Measurements from ENCODE around the gene FZD4. TPM values are rescaled to one million over a fixed set of nuclear protein-coding genes. Genes with fewer than 3 reads are reported as not detected.
A peak's percentile ranks its signal among the peaks of the same experiment; 100 is the strongest.

Gene FZD4
- total RNA-seq, 1 donor from 2014 or later, result 6.6 TPM

GRCh38 chr11:86914865-86915519 is 40.2 kb downstream of the FZD4 start:
- Mint-ChIP-seq H3K27me3 (ENCODE audit: low read depth) (no peaks in the 10 kb centered on the region), H3K36me3 (ENCODE audit: low read depth) (peaks cover 12% of the 10 kb centered on the region), H3K9me3 (ENCODE audit: low read depth) (peaks cover 16% of the 10 kb centered on the region), H3K27ac (ENCODE audit: unreplicated experiment) (peak overlapping the region; percentile 77), H3K4me3 (ENCODE audit: unreplicated experiment) (no peak overlapping the region), H3K4me1 (ENCODE audit: low read depth) (peaks cover 77% of the 10 kb centered on the region)
- no peak for TF ChIP-seq CTCF (IDR thresholded peaks at IDR 0.05)
- no peak for DNase-seq (ENCODE audit: low spot score)

- H3K9me3 Mint-ChIP-seq (ENCODE audit: low read depth), result peaks cover 16% of the 10 kb centered on the region
- no peak for TF ChIP-seq CTCF (IDR thresholded peaks at IDR 0.05)
- H3K27ac Mint-ChIP-seq (ENCODE audit: unreplicated experiment), result no peak overlapping the region
- DNase-seq (ENCODE audit: low spot score), result no peak
- peaks cover 12% of the 10 kb centered on the region for H3K36me3 Mint-ChIP-seq (ENCODE audit: low read depth)
- peaks cover 50% of the 10 kb centered on the region for H3K4me1 Mint-ChIP-seq (ENCODE audit: low read depth)
- H3K4me3 Mint-ChIP-seq (ENCODE audit: unreplicated experiment), result no peak overlapping the region
- no peaks in the 10 kb centered on the region for H3K27me3 Mint-ChIP-seq (ENCODE audit: low read depth)
These were observed 43.0 kb downstream of the FZD4 start for GRCh38 chr11:86912238-86912637.

- no peak for DNase-seq (ENCODE audit: low spot score)
- H3K36me3 Mint-ChIP-seq (ENCODE audit: low read depth), result peaks cover 12% of the 10 kb centered on the region
- no peak for TF ChIP-seq CTCF (IDR thresholded peaks at IDR 0.05)
- no peak overlapping the region for H3K27ac Mint-ChIP-seq (ENCODE audit: unreplicated experiment)
- H3K4me3 Mint-ChIP-seq (ENCODE audit: unreplicated experiment), result no peak overlapping the region
- no peaks in the 10 kb centered on the region for H3K27me3 Mint-ChIP-seq (ENCODE audit: low read depth)
- H3K9me3 Mint-ChIP-seq (ENCODE audit: low read depth), result peaks cover 16% of the 10 kb centered on the region
- H3K4me1 Mint-ChIP-seq (ENCODE audit: low read depth), result peaks cover 35% of the 10 kb centered on the region
These were observed 44.6 kb downstream of the FZD4 start for GRCh38 chr11:86910592-86910991.

GRCh38 chr11:86906198-86906597 is 49.0 kb downstream of the FZD4 start:
- Mint-ChIP-seq H3K36me3 (ENCODE audit: low read depth) (no peaks in the 10 kb centered on the region), H3K27ac (ENCODE audit: unreplicated experiment) (no peak overlapping the region), H3K4me1 (ENCODE audit: low read depth) (peaks cover 4% of the 10 kb centered on the region), H3K27me3 (ENCODE audit: low read depth) (no peaks in the 10 kb centered on the region), H3K9me3 (ENCODE audit: low read depth) (no peaks in the 10 kb centered on the region), H3K4me3 (ENCODE audit: unreplicated experiment) (no peak overlapping the region)
- no peak for TF ChIP-seq CTCF (IDR thresholded peaks at IDR 0.05)
- DNase-seq (ENCODE audit: low spot score), result no peak

- no peaks in the 10 kb centered on the region for H3K9me3 Mint-ChIP-seq (ENCODE audit: low read depth)
- H3K4me1 Mint-ChIP-seq (ENCODE audit: low read depth), result no peaks in the 10 kb centered on the region
- no peak overlapping the region for H3K4me3 Mint-ChIP-seq (ENCODE audit: unreplicated experiment)
- no peak for TF ChIP-seq CTCF (IDR thresholded peaks at IDR 0.05)
- DNase-seq (ENCODE audit: low spot score), result no peak
- no peak overlapping the region for H3K27ac Mint-ChIP-seq (ENCODE audit: unreplicated experiment)
- no peaks in the 10 kb centered on the region for H3K27me3 Mint-ChIP-seq (ENCODE audit: low read depth)
- H3K36me3 Mint-ChIP-seq (ENCODE audit: low read depth), result no peaks in the 10 kb centered on the region
These were observed 49.9 kb downstream of the FZD4 start for GRCh38 chr11:86905252-86905651.
